ENCODE measurements around the gene ADARB2.
"Not testable (repeated sequence)": the region's sequence is repeated elsewhere in the genome, so short reads cannot be mapped to it uniquely, and the experiment has no call there.

- not testable (repeated sequence) for TF ChIP-seq EZH2phosphoT487 (IDR thresholded peaks at IDR 0.05; ENCODE audit: insufficient read depth, low read depth); EZH2 (IDR thresholded peaks at IDR 0.05; ENCODE audit: insufficient read depth, poor library complexity, severe bottlenecking)
Observed at GRCh38 chr10:1219874-1220273, 517.5 kb downstream of the ADARB2 start.
